ENCODE measurements around the gene CPTP.
A peak's percentile ranks its signal among the peaks of the same experiment; 100 is the strongest.

The CPTP gene

DNA sequence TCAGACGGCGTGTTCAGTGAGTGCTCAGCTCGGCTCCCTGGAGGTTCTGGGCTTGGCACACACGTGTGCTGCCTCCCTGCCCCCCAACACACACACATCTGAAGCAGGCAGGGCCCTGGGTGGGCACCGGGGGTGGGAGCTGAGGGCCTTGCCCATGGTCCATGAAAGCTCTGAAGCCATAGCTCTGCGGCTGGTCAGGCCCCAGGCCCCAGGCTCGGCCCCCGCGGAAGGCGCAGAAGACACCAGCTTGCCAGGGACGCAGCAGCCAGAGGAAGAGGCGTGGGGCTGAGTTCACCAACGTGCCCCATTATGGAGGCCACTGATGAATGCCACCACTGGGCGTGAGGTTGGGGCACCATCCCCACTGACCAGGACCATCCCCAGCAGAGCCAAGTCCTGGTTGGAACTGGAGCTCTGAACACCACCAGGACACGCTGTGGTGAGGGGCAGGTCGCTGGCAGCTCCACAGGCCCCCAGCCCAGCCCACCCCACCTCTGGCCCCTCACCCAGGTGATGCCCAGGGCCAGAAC lies 46.2 kb downstream of the CPTP start:
- no peak for DNase-seq

DNA sequence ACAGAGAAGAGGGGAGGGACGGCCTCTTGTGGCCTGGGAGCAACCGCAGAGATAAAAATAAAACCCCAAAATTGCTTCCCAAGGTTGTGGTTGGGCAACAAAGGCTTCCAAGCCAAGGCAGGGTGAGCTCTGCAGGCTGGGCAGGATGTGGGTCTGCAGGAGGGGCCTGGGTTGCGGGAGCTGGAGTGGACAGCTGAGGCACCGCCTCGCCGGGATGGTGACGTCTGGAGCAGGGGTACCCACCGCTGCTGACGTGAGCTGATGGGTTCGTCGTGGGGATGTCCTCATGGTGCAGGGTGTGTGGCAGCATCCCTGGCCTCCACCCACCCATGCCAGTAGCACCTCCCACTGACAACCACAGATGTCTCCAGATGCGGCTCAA lies 46.8 kb downstream of the CPTP start:
- DNase-seq = no peak

DNA sequence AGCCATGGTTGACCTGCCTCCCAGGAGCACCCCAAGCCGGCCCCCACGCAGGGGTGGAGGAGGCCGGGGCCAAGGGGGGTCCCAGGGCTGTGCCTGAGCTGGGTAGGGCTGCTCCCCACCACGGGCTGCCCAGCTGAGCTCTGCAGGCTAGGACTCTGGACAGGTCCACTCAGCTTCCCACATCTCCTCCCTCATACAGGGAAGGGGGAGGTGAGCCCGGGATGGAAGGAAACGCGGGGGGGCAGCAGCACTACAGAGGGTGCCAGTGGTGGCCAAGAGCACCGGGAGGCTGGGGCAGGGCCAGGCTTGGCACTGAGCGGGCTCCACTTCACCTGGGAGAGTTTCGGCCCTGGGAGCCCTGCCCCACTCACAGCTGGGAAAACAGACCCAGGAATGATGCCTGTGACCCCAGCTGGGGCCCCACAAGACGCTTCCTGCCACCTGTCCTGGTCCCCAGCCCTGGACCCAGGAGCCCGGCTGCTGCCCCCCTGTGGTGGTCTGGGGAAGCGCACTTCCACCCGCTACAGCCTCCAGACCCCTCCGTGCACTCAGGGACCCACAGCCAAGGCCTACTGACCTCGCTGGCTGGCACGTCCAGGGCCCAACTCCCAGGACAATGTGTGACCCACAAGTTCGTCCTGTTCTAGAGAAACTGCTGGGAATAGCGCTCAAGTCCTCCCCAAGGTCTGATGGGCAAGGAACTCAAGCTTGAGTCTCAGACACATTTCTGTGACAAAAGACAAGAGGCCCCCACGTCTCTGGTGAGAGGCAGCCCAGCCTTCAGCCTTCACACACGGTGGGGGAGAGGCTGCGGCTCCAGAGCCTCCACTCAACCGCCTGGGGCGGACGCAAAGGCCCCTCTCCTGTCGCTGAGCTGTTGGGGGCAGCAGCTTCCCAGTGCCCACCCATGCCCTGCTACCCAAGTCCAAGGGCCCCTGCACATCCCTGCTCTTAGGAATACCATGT lies 47.4 kb downstream of the CPTP start:
- DNase-seq = peak; percentile 43

DNA sequence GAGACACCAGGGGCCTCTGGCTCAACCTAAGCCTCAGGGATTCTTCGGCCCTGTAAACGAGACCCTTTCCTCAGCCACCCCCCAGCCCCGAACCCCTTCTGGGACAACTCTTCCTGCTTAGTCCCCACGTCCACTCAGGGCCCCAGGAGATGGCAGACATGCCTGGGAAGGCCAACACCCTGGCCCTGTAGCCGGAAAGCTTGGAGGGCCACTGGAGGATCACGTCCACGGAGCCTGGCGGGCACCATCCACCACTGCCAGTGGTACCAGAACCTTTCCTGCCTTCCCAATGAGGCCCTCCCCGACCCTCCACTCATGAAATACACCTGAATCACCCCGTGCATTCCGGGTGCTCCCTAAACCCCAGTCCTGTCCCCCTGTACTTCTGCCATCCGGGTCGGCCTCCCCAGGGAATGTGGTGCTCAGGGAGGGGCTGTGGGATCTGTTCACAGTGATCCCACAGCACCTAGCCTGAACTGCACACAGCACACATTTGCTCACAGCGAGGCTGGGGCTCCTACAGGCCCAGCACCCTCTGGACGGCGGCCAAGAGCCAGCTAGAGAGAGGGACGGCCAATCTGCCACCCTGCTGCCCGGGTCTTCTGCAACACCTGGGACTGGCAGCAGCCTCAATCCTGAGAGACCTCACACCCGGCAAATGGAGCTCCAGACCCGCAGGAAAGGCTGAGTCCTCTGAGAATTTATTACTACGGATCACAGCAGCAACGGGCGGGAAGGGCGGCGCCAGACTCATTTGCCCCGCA lies 48.6 kb downstream of the CPTP start:
- no peak for DNase-seq

DNA sequence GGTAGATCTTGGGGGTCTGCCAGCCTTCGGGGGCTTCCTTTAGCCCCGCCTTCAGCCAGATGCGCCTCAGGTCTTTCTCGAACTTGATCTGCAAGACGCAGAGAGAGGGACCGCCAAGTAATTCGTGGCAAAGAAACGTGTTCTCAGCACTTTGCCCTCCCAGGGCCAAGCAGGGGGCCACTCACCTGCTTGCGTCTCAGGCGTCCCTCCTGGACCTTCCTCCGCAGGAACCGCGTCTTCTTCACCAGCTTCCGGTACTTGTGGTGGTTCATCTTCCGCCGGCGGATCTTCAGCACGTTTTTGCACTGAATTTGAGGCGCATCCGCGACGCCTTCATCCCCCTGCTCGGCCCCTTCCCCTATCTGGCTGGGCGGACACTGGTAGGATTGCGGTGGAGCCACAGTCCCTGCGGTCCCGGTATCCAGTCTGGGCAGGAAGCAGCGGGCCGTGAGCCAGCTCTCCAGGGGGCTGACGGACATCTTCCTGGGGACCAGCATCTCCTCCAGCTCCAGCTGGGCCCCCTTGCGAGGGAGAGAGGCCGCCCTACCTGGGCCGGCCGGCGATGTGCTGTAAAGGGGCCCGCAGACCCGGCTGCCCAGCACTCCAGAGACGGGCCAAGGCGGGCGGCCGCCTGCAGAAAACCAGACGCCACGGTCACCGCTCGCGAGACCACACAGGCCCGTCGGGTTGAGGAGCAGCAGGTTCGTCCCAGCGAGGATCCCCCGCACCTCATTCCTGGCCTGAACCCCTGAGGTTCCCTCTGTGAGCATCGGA lies 49.4 kb downstream of the CPTP start:
- DNase-seq = no peak

DNA sequence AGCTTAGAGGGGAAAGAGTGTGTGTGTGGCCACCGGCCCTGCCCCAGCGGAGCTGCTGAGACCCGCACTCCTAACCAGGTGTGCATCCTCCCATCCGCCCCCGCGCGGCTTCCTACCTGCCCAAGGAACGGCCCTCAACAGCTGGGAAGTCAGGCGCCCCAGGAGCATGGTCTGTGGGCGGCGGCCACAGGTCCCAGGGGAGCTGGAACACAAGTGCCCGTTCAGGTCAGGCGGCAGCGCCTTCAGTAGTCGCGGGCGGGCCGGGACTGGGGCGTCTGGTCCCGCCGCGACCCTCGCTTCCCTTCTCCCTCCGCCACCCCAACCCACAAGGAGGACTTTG lies 50.0 kb downstream of the CPTP start:
- no peak for DNase-seq

DNA sequence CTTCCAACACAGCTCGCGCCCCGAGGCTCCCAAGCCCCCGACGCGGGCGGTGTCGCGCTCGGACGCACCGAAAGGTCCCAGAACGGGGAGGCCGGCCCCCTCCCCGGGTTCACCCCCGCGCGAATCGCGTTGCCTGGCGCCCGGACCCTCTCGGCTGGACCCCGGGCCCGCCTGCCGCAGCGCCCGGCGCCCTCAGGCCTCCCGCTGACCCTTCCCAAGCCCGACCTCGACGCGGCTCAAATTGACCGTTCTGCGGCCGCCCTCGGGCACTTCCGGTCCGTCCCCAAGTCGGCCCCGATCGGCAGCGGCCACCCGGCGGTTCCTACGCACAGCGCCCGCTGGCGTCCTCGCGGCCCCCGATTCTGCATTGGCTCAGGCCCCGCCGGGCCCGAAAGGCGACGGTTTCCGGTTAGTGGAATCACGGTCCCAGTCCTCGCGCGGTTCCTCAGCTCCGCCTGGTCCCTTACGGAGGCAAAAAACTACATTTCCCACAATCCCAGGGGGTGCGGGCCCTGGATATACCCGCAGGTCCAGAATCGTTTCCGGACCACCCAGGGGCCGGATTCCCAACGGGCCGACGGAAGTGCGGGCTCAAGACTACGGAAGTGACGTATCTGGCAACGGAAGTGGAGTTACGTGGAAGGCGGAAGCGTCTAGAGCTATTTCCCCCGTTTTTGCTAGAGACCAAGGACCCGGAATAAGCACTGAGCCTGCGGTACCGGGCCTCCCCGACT lies 50.5 kb downstream of the CPTP start, which contains the start of gene AURKAIP1:
AURKAIP1 (minus strand) TSS at position 279 of the 734 bp plus-strand sequence. CDS start 451 bp downstream, outside the sequence.
- DNase-seq = peak; percentile 100

DNA sequence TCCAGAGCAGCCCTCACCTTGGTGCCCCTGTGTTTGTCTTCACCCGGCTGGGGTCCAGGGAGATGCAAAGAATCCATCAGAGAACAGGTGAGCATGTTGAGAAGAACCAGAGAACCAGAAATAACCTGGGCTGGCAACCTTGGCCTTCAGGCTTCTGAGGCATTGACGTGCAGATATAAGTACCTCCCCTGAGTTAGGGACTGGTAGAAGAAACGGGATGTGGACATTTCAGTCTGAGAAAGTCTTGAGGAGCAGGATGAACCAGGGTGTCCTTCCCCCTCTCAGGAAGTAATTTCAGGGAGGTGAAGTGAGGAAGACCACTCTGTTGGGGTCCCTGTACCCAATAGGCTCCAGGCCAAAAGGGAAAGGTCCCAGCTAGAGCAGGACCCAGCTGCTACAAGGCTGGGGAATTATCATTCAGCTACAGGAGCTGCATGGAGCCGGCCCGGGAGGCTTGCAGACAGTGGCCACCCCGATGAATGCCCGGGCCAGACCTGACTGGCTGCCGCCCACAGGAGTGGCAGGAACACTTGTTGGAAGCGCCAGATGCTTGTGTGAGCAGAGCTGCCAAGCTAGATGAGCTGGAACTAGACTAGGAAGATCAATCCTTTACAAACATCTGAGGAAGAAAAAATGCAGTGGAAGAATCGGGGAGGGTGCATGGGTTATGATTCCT lies 52.1 kb downstream of the CPTP start:
- no peak for DNase-seq

DNA sequence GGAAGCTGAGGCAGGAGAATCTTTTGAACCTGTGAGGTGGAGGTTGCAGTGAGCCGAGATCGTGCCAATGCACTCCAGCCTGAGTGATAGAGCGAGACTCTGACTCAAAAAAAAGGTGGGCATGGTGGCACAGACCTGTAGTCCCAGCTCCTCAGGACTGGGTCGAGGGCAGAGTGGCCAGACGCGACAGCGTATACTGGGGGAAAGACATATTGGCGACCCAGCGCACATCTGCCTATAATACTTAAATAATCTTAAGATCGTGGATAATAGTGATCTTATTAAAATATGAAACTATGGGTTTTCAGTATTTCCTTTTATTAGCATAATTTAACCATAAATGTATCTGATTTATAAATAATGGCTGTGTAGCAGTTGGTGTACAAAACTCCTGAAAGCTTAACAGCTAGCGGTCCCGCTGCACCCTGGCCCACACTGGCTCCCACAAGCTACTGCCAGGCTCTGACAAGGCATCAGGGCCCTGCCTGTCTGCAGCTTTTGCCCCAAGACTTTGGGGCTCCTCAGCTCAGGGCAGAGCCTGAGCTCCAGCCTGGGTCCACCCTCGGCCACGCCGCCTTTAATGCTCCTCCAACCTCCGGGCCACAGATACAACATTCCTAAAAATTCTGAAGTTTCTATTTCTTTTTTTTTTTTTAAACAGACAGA lies 53.1 kb downstream of the CPTP start:
- no peak for DNase-seq
